ENCODE results near the gene DHX32. TPM values are rescaled to one million over a fixed set of nuclear protein-coding genes. Genes with fewer than 3 reads are reported as not detected.

DHX32 gene
- total RNA-seq, 1 donor from 2014 or later = 39.4 TPM

- Mint-ChIP-seq H3K9me3 (ENCODE audit: unreplicated experiment) (no peaks in the 10 kb centered on the region), H3K4me3 (ENCODE audit: unreplicated experiment) (no peak overlapping the region), H3K27me3 (ENCODE audit: low read depth, unreplicated experiment) (no peaks in the 10 kb centered on the region), H3K36me3 (ENCODE audit: low read depth, unreplicated experiment) (peaks cover 33% of the 10 kb centered on the region), H3K4me1 (ENCODE audit: low read depth, unreplicated experiment) (peaks cover 7% of the 10 kb centered on the region), H3K27ac (ENCODE audit: unreplicated experiment) (no peak overlapping the region)
- no peak for FAIRE-seq
- Histone ChIP-seq H3K27ac (ENCODE audit: low read depth, low read length) (no peak overlapping the region), H3K9me3 (ENCODE audit: insufficient read depth, low read depth, low read length) (no peaks in the 10 kb centered on the region), H3K4me2 (ENCODE audit: low read length) (no peak overlapping the region), H2AFZ (ENCODE audit: low read depth, low read length) (no peak overlapping the region), H3K4me3 (ENCODE audit: insufficient read depth, low read depth, low read length) (no peak overlapping the region), H3K9ac (ENCODE audit: low read length) (no peak overlapping the region), H3K36me3 (ENCODE audit: insufficient read depth, low read length) (peaks cover 19% of the 10 kb centered on the region), H4K20me1 (ENCODE audit: insufficient read depth, low read length) (no peaks in the 10 kb centered on the region), H3K79me2 (ENCODE audit: insufficient read depth, low read length) (no peaks in the 10 kb centered on the region), H3K27me3 (ENCODE audit: insufficient read depth, low read length) (no peaks in the 10 kb centered on the region), H3K4me1 (ENCODE audit: insufficient read depth, low read length) (no peaks in the 10 kb centered on the region)
- no peak for TF ChIP-seq EZH2 (IDR thresholded peaks at IDR 0.05; ENCODE audit: insufficient read depth, low read length)
- TF ChIP-seq, protein P1, sequence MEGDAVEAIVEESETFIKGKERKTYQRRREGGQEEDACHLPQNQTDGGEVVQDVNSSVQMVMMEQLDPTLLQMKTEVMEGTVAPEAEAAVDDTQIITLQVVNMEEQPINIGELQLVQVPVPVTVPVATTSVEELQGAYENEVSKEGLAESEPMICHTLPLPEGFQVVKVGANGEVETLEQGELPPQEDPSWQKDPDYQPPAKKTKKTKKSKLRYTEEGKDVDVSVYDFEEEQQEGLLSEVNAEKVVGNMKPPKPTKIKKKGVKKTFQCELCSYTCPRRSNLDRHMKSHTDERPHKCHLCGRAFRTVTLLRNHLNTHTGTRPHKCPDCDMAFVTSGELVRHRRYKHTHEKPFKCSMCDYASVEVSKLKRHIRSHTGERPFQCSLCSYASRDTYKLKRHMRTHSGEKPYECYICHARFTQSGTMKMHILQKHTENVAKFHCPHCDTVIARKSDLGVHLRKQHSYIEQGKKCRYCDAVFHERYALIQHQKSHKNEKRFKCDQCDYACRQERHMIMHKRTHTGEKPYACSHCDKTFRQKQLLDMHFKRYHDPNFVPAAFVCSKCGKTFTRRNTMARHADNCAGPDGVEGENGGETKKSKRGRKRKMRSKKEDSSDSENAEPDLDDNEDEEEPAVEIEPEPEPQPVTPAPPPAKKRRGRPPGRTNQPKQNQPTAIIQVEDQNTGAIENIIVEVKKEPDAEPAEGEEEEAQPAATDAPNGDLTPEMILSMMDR (IDR thresholded peaks at IDR 0.05; ENCODE audit: insufficient read depth, low read depth, low read length) = no peak
- DNase-seq (ENCODE audit: low read depth) = no peak
Observed at GRCh38 chr10:125808047-125808446, 73.0 kb downstream of the DHX32 start.

- no peak for DNase-seq (ENCODE audit: low read depth)
Observed at GRCh38 chr10:125802739-125803138, 78.4 kb downstream of the DHX32 start.

DNA sequence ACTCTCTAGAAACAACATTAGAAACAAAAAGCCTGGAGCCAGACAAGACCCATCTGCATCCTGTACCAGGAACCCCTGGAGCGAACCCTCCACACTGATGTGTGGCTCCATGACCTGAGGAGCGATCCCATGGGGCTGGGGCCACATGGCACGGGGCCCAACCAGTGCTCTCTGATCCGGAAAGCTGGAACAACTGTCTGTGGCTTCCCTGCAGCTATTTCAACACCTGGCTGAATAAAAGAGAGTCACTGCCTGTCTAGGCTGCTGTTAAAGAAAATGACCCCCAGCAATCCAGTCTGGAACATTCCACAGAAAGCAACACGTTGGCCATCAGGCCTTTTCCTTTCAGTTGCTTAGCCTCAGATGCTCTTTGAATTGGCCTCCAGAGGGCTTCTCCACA, 79.0 kb downstream of the DHX32 start:
- no peak for FAIRE-seq

More at GRCh38 chr10:125802739-125803138, 78.4 kb downstream of the DHX32 start:
- no peak overlapping the region for H3K9ac ChIP-seq (ENCODE audit: low read length)
- H3K27ac ChIP-seq (ENCODE audit: low read depth, low read length) = no peak overlapping the region
- H3K9me3 ChIP-seq (ENCODE audit: insufficient read depth, low read depth, low read length) = no peaks in the 10 kb centered on the region
- no peaks in the 10 kb centered on the region for H3K4me1 ChIP-seq (ENCODE audit: insufficient read depth, low read length)
- Mint-ChIP-seq H3K9me3 (ENCODE audit: unreplicated experiment) (no peaks in the 10 kb centered on the region), H3K4me1 (ENCODE audit: low read depth, unreplicated experiment) (peaks cover 17% of the 10 kb centered on the region), H3K27me3 (ENCODE audit: low read depth, unreplicated experiment) (no peaks in the 10 kb centered on the region), H3K27ac (ENCODE audit: unreplicated experiment) (no peak overlapping the region), H3K4me3 (ENCODE audit: unreplicated experiment) (no peak overlapping the region), H3K36me3 (ENCODE audit: low read depth, unreplicated experiment) (peaks cover 32% of the 10 kb centered on the region)
- no peak overlapping the region for H2AFZ ChIP-seq (ENCODE audit: low read depth, low read length)
- no peak for FAIRE-seq
- H3K27me3 ChIP-seq (ENCODE audit: insufficient read depth, low read length) = no peaks in the 10 kb centered on the region
- H3K36me3 ChIP-seq (ENCODE audit: insufficient read depth, low read length) = peaks cover 7% of the 10 kb centered on the region
- H3K4me2 ChIP-seq (ENCODE audit: low read length) = no peak overlapping the region
- no peak for TF ChIP-seq EZH2 (IDR thresholded peaks at IDR 0.05; ENCODE audit: insufficient read depth, low read length)
- TF ChIP-seq, protein P1 (IDR thresholded peaks at IDR 0.05; ENCODE audit: insufficient read depth, low read depth, low read length) = no peak
- H4K20me1 ChIP-seq (ENCODE audit: insufficient read depth, low read length) = peaks cover 9% of the 10 kb centered on the region
- no peaks in the 10 kb centered on the region for H3K79me2 ChIP-seq (ENCODE audit: insufficient read depth, low read length)
- no peak overlapping the region for H3K4me3 ChIP-seq (ENCODE audit: insufficient read depth, low read depth, low read length)

More for the DNA sequence above, 79.0 kb downstream of the DHX32 start:
- no peak for TF ChIP-seq EZH2 (IDR thresholded peaks at IDR 0.05; ENCODE audit: insufficient read depth, low read length)
- TF ChIP-seq, protein P1 (IDR thresholded peaks at IDR 0.05; ENCODE audit: insufficient read depth, low read depth, low read length) = no peak
- Mint-ChIP-seq H3K9me3 (ENCODE audit: unreplicated experiment) (no peaks in the 10 kb centered on the region), H3K36me3 (ENCODE audit: low read depth, unreplicated experiment) (peaks cover 31% of the 10 kb centered on the region), H3K4me3 (ENCODE audit: unreplicated experiment) (no peak overlapping the region), H3K27ac (ENCODE audit: unreplicated experiment) (no peak overlapping the region), H3K27me3 (ENCODE audit: low read depth, unreplicated experiment) (no peaks in the 10 kb centered on the region), H3K4me1 (ENCODE audit: low read depth, unreplicated experiment) (peaks cover 16% of the 10 kb centered on the region)
- no peak overlapping the region for H3K9ac ChIP-seq (ENCODE audit: low read length)
- H4K20me1 ChIP-seq (ENCODE audit: insufficient read depth, low read length) = peaks cover 9% of the 10 kb centered on the region
- no peaks in the 10 kb centered on the region for H3K9me3 ChIP-seq (ENCODE audit: insufficient read depth, low read depth, low read length)
- DNase-seq (ENCODE audit: low read depth) = no peak
- no peak overlapping the region for H2AFZ ChIP-seq (ENCODE audit: low read depth, low read length)
- H3K79me2 ChIP-seq (ENCODE audit: insufficient read depth, low read length) = no peaks in the 10 kb centered on the region
- peaks cover 10% of the 10 kb centered on the region for H3K36me3 ChIP-seq (ENCODE audit: insufficient read depth, low read length)
- no peaks in the 10 kb centered on the region for H3K27me3 ChIP-seq (ENCODE audit: insufficient read depth, low read length)
- no peak overlapping the region for H3K4me3 ChIP-seq (ENCODE audit: insufficient read depth, low read depth, low read length)
- no peak overlapping the region for H3K4me2 ChIP-seq (ENCODE audit: low read length)
- no peak overlapping the region for H3K27ac ChIP-seq (ENCODE audit: low read depth, low read length)
- H3K4me1 ChIP-seq (ENCODE audit: insufficient read depth, low read length) = no peaks in the 10 kb centered on the region
